NCI-H460 (cell line): ENCODE data around the gene IGFBP7. TPM values are rescaled to one million over a fixed set of nuclear protein-coding genes. Genes with fewer than 3 reads are reported as not detected.
A peak's percentile ranks its signal among the peaks of the same experiment; 100 is the strongest.
"Not testable (repeated sequence)": the region's sequence is repeated elsewhere in the genome, so short reads cannot be mapped to it uniquely, and the experiment has no call there.

Experiments used
- DNase-seq: peaks from one replicate; pipeline ENCODE4 v3.0.0-alpha.2; 2016; ENCODE audit warnings: low read depth; ENCODE audit errors: extremely low read depth
- total RNA-seq: library from RNA; depleted of rRNA; stranded (reverse); fragments of >200 nt; shearing (Covaris generic); gene quantifications from 2 replicates; pipeline ENCODE4 v1.2.3, GENCODE V29; 2014

The IGFBP7 gene
- total RNA-seq, 1 experiment from 2014 or later, result 4.3 TPM

DNA sequence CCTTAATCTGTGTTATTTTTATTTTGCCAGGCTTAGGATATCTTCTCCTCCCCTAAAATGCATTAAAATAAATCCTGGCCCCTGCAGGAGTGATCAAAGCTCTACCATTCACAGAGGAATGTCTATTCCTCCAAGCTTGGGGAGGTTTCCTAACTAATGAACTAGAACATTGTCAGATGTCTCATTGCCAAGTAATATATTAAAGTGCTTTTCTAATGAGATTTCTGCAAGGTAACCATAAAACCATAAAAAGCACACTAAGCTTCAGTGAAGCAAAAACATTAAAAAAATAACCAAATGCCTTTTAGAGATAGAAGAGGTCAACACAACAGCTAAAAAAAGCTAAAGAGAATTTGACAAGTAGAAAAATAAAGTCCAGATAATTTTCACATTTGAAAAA lies 34.8 kb downstream of the IGFBP7 start:
- DNase-seq, result no peak

DNA sequence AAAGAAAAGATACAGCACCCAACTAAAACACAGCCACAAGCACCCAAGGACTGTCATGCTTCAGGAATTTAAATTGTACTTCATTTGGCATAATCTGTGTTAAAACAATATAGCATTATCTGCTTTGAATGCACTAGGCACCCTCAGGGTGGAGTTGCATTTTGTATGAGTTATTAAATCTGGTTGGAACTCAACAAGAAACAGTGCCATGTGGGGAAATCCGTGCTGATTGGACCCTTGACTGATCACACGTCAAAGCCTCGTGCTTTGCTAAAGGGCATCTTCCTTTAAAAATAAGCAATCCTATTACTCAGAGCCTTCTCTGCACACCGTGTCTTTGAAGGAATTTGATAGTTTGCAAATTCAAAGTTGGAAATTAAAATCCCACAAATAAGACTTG lies 35.4 kb downstream of the IGFBP7 start:
- no peak for DNase-seq

DNA sequence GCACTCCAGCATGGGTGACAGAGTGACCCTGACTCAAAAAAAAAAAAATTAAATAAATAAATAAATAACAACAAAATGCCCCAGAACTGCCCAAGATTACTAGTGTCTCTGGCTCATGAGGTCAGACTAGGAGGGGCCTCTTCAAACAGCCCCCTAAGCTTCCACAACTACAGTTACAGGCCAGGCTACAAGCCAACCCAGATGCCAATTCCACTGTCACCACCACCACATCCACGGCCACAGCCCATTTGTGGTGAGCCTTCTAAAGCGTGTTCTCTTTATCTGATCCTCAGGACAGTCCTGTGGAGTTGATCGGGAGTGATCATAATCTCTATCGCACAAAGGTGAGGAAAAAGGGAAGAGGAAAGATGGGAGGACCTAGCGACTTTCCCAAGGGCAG lies 36.6 kb downstream of the IGFBP7 start:
- no peak for DNase-seq

DNA sequence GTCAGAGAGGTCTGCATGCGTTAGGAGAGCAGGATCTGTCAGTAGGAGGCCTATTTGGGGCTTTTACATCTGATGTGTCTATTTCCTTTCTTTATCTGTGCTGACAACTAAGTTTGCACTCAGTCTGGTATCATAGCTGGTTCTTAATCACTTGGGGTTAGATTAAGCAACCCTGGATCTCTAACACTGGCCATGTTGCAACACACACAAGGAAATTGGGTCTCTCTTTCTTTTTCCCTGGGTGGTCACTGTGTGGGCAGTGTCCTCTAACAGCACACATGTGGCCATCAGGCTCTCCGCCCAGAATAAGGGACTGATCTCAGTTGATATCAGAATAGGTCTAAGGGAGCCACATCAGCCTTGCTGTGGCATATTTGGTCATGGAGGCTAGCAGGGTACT lies 38.9 kb downstream of the IGFBP7 start:
- no peak for DNase-seq

DNA sequence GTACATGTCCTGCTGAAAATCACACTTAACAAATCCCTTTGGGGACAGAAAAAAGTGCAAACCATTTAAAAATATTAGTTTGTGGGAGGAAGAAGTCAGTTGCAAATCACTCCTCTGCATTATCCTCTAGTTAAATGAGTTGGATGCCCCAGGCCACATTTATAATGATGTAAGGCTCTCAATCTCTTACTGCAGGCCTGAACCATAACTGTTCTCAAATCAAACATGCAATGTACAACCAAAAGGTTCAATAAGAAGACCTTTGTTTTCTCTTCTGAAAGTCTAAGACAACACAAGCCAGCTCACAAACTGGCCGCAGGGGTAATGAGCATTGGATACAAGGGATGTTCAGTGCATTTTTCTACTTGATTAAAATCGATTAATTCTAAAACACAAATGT lies 39.7 kb downstream of the IGFBP7 start:
- DNase-seq, result no peak

DNA sequence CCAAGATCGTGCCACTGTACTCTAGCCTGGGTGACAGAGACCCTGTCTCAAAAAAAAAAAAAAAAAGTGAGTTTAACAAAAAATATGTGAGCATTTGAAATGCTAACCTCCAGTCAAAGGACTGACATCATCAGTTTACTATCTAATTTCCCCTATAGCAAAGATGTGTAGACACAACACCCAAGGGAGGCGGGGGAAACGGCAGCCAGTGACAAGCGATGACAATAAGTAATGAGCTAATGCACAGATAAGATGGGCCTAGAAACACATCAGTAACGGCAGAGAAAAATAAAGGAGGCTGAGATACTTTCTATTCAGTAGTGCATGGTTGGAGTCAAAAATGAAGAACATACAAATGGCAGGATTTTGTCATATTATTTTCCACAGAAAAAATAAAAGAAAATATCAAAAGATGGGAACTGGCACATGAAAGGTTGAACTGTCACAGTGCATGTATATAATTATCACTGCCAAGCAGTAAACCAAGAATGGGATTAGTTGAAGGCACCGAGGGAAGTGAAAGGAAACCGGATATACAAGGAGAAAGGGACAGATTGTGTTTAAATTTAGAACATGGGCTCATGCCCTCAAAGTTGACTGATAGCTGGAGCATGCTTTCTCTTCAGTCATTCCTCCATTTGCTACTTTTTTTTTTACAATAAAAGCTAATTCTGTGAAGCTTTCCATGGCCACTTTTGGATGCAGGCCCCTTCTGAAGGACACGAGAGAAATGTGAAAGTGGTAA lies 41.8 kb downstream of the IGFBP7 start:
- no peak for DNase-seq

DNA sequence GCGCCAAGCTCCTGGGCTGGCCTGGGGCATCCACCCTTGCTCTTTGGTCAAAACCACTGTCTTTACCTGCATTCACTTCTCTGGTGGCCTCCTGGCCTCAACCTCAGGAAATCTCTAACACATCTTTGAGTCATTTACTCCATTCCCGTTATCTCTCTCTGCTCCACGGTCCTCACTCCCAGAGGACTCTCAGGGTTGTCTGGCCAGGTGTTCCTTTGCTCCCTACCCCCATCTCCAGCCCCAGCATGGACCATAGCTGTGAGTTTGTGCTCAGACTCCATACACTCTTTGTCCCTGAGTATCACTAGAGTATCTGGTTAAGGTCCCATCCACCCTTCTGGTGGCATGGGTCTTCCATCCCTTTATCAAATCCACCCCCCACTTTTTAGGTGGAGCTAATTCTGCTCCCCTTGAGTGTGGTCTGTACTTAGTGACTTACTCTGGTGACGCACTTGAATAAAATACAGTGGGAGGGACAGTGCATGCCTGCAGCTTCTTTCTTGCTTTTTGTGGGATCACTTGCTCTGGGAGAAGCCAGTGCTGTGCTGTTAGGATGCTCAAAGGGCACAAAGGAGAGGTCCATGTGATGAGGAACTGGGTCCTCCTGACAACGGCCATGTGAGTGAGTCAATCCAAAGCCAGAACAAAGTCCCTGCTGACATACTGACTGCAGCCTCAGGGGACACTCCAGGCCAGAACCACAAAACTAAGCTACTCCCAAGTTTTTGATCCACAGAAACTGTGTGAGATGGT lies 44.3 kb downstream of the IGFBP7 start:
- DNase-seq, result no peak

DNA sequence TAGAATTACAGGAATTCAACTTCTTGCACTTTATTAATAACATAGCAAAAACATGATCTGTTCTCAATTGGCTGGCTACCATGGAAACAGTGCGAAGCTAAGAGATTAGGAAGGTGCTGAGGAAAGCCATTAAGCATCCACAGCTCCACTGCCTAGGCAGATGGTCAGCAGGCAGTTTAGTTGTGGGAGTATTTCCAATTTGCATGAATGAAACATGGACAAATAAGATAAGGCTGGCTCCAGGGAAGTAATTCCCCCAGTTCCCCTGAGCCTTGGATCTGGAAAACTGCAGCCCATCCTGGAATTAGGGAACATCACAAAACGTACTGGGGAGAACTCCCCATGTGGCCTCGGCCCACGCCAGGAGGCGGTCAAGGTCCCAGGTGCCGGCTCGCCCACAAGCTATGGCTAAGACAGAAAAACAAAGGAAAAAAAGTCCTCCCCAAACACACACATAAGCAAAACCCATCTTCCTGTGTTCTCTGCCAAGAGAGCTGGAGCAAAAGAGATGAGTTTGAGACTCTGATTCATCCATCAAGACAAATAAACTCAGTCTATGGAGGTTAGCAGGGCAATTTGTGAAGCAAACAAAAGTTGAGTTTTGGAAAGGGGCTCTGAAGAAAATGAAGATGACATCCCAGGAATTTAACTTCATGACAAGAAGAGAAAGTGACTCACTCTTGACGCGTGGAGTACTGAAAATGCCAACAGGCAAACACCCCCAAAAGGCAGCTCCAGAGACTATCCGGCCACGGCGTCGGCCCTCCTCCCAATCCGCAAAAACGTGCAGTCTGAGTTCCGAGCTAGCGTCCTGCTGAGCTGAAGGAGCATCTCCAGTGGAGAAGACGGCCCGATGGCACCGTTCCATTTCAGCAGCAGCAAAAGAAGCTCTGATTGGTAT lies 45.1 kb downstream of the IGFBP7 start:
- peak; percentile 36 for DNase-seq

DNA sequence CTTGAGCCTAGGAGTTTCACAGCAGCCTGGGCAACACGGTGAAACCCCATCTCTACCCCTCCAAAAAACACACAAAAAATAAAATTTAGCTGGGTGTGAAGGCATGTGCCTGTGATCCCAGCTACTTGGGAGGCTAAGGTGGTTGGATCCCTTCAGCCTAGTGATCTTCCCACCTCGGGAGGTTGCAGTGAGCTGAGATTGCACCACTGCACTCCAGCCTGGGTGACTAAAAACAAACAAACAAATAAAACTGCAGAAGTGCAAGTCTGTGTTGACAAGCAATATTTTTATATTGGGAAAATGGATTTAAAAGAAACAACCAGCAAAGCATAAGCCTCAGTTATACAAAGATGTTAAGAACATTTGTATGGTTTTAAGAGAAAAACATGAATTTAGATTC lies 46.1 kb downstream of the IGFBP7 start:
- DNase-seq, result no peak

DNA sequence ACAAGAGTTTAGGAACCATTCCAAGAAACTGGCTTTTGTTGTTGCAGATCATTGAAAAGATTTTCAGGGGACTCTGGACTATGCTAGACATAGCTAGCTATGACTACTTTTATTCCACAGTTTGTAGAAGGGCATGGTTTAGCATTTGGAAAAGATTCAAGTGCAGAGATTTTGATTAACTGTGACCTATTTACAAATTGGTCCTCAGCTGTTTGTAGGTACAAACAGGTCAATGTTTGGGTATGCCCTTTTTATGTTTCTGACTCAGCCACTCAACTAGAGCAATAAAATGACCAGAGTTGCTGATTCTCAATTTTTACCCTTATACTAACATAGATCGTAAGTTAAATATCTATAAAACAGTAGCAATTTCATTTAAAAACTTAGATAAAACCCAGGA lies 46.7 kb downstream of the IGFBP7 start:
- no peak for DNase-seq

DNA sequence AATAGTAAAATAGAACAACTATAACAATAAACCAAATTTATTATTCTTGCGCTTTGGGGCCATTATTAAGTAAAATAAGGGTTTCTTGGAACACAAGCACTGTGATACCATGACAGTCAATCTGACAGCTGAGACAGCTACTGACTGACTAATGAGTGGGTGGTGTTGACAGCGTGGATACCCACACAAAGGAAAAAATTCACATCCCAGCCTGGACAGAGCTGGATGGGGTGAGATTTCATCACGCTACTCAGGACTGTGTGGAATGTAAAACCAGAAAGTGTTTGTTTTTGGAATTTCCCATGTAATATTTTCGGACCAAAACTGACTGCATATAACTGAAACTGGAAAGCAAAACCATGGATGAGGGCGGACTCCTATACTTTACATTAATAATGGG lies 48.8 kb downstream of the IGFBP7 start:
- no peak for DNase-seq

DNA sequence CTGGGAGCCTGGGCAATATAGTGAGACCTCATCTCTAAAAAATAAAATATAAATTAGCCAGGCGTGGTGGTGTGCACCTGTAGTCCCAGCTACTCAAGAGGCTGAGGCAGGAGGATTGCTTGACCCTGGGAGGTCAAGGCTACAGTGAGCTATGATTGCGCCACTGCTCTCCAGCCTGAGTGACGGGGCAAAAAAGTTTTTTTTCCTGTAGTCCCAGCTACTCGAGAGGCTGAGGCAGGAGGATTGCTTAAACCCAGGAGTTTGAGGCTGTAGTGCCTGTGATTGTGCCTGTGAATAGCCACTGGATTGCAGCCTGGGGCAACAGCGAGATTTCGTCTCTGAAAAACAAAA lies 49.5 kb downstream of the IGFBP7 start:
- DNase-seq, result not testable (repeated sequence)

DNA sequence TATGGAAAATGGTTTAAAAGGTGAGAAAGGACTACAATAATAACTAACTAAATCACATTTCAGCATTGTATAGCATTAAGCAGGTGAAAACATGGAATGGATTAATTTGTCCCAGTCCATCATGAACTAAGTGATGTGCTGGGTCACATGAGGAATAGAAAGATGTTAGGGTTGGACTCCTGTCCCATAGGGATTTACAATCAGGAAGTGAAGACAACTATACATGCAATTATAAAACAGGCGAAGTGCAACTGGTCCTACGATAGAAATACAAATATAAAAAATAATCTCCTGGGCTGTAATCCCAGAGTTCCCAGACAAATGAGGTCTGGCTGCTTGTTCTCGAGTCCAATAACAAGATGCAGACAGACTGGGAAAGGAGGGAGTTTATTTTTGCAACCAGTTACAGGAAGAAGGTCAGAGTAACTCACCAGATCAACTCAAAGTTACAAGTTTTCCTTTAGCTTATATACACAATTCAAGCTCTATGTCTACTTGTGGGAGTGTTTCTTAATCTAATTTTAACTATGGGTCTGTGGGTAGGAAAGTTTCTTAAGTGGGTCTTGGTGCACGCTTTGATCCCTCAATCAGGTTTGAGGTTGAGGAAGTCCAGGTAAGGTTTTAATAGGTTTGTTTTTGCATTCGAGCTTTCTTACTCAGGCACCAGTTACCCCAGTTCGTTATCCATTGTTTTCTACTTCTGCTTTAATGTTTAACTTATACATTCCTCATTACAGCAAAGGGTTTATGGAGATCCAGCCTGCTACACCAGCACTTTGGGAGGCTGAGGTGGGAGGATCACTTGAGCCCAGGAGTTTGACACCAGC lies 50.1 kb downstream of the IGFBP7 start:
- DNase-seq, result no peak

DNA sequence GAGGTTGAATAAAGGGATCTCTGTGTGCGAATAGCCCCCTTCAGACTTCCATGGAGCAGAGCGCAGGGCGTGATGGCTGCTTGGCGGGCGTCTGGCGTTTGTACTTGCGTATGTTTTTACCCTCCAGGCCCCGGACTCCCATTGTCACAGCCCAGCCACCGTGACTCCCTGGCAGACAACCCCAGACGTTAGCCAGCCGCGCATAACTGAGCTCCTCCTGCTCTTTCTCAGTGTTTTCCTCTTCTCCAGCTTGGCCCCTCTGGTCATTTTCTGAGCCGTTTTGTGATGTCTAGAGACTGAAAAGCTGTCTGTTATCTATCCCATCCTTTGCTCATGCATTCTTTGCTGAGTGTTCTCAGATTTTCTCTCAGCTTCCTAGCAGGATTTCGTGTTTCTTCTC lies 54.3 kb downstream of the IGFBP7 start:
- no peak for DNase-seq

DNA sequence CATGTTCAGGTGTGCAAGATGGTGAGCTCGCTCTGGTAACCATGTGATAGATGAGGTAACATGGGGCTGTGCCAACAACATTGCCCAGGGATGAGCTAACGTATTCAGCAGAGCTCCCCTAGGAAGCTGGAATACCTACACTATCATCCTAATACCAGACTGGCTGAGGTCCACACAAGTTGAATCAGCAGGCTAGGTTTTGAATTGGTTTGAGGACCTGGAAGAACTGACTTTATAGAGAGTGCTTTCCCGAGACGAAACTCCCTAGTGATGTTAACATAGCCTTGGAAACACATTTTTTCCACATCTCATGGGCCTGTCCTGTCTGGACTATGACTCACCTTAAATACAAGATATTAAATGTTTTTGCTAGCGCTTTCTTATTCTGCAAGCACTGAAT lies 56.7 kb downstream of the IGFBP7 start:
- DNase-seq, result no peak

DNA sequence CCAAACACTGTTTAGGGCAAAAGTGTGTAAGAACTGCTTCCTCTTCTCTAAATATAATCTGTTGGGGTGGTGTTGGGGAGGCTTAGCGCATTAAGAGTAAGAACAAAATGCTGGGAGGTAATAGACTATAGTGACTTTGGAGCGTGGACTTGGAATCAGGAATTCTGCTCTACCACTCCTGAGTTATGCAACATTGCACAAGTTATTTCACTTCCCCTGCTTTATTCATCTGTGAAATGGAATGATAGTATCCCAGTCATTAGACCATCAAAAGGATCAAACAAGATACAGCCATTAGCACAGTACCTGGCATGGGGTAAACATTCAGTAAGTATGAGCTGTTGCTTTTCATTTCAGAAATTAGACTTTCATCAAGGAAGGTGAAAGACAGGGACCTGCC lies 58.7 kb downstream of the IGFBP7 start:
- DNase-seq, result no peak

DNA sequence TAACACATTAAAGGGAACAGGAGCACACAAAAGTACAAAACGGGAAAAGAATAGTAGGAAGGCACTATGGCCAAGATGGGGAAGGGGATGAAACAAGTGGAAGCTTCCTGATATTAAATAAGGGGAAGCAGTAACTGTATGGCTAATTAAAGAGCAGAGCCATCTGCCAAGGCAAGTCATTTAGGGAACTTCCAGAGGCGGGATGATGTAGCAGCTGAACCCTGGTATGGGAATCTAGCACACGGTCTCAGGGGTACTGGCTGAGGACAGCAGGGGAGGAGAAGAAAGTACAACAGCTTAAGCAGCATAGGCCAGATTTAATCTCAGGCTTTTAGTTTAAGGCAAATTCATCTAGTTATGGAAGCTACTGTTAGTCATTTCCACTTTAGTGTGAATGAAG lies 59.1 kb downstream of the IGFBP7 start:
- no peak for DNase-seq

DNA sequence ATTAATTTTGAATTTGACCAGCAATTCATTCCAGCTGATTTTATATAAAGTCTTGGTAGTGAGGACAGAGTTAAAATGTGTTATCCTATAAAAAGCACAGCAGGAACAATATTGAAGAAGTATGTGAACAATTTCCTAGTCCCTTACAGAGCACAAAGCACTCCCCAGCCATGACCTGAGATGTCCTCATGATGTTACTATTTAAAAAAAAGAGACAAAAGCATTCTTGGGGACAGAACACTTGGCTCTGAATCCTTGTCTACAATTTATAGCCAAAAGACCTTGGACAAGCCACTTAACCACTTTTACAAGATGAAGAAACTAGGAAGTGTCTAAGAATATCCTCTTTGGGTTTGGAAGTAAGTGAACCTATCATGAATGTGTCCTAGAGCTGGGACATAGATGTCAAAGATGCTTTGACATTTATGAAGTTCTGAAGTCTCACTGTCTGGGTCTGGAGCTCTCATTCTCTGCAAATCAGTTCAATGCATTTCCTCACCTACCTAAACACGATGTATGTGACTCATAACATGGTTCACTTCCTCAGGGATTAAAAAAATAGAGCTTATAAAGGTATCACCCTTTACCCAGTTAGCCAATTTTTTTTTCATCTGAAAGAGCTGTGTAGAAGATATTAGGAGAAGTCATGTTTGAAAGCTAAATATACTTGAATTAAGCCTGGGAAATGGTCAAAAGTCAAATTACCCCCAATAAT lies 61.4 kb downstream of the IGFBP7 start:
- no peak for DNase-seq

DNA sequence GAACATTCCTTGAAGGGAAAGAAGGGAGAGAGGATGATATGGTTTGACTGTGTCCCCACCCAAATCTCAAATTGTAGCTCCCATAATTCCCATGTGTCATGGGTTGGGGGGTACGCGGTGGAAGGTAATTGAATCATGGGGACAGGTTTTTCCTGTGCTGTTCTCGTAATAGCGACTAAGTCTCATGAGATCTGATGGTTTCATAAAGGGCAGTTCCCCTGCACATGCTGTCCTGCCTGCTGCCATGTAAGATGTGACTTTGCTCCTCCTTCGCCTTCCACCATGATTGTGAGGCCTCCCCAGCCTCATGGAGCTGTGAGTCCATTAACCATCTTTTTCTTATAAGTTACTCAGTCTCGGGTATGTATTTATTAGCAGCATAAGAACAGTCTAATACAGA lies 63.1 kb downstream of the IGFBP7 start:
- not testable (repeated sequence) for DNase-seq

DNA sequence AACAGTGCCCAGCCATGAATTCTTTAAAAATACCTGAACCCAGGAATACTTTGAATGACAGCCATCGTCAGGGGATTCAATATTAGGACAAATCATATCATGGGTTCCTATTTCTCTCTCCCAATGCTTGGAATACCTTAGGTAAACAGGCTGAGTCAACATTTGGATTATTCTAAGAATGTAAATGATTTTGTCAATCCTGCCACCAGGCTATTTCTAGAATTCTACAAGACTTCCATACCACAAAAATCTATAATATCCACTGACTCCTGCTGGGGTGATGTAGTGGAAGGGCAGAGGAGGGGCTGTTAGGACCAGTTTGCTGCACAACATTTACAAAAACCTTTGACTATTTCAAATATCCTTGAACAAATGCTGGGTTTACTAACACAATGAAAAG lies 65.2 kb downstream of the IGFBP7 start:
- no peak for DNase-seq
